CD14-positive monocyte (primary cell): ENCODE results near the gene SYTL5. TPM values are rescaled to one million over a fixed set of nuclear protein-coding genes. Genes with fewer than 3 reads are reported as not detected.
A peak's percentile ranks its signal among the peaks of the same experiment; 100 is the strongest.

ENCODE experiments used
- DNase-seq, 3 donors: peaks; one replicate each; pipeline ENCODE4 v3.0.0-alpha.2; 2011 to 2022
- H2AFZ ChIP-seq: 2 replicates; pipeline ENCODE4 v1.6.0; 2012; ENCODE audit warnings: mild to moderate bottlenecking, low read depth, low read length, inconsistent platforms; ENCODE audit not compliant: insufficient read depth, poor library complexity, severe bottlenecking
- H3K27ac ChIP-seq, 2 donors: 1 replicate in 1 of 2; 2 replicates in 1 of 2; pipeline ENCODE4 v1.5.1; 2012 to 2013; ENCODE audit warnings: low read length in 2 of 2, control low read depth in 1 of 2, inconsistent platforms in 1 of 2, low read depth in 1 of 2, mild to moderate bottlenecking in 1 of 2
- H3K27me3 ChIP-seq, 2 donors: one replicate each; pipeline versions ENCODE4 v1.6.0 to v1.6.1; 2011 to 2013; ENCODE audit warnings: low read length in 2 of 2; ENCODE audit not compliant: control insufficient read depth in 2 of 2, insufficient read depth in 2 of 2
- H3K36me3 ChIP-seq, 2 donors: replicated peaks in 1 of 2; 1 replicate in 1 of 2; 2 replicates in 1 of 2; pipeline versions ENCODE4 v1.5.1 to v1.6.1; 2012 to 2013; ENCODE audit warnings: low read length in 2 of 2, control low read depth in 1 of 2, inconsistent platforms in 1 of 2, mild to moderate bottlenecking in 1 of 2; ENCODE audit not compliant: insufficient read depth in 2 of 2, control insufficient read depth in 1 of 2
- H3K4me1 ChIP-seq, 2 donors: 1 replicate in 1 of 2; 2 replicates in 1 of 2; pipeline versions ENCODE4 v1.5.1 to v1.6.1; 2012 to 2013; ENCODE audit warnings: low read length in 2 of 2, control low read depth in 1 of 2, inconsistent platforms in 1 of 2, mild to moderate bottlenecking in 1 of 2, moderate library complexity in 1 of 2; ENCODE audit not compliant: insufficient read depth in 2 of 2, control insufficient read depth in 1 of 2
- H3K4me2 ChIP-seq: replicated peaks from 2 replicates; pipeline ENCODE3; 2012; ENCODE audit warnings: low read length, moderate library complexity, mild to moderate bottlenecking; ENCODE audit not compliant: poor library complexity, severe bottlenecking; ENCODE audit errors: extremely low read depth
- H3K4me3 ChIP-seq, 3 experiments: fragments of 200-600 bp in 1 of 3; sonication (generic) in 1 of 3; replicated peaks in 1 of 3; 1 replicate in 2 of 3; 2 replicates in 1 of 3; pipeline ENCODE4 v1.5.1; 2011 to 2013; ENCODE audit warnings: low read length in 3 of 3, mild to moderate bottlenecking in 3 of 3, control low read depth in 2 of 3, low read depth in 2 of 3, inconsistent platforms in 1 of 3, moderate library complexity in 1 of 3
- H3K79me2 ChIP-seq: 2 replicates; pipeline ENCODE4 v1.6.0; 2012; ENCODE audit warnings: mild to moderate bottlenecking, control low read depth, inconsistent platforms, low read length, moderate library complexity; ENCODE audit not compliant: insufficient read depth
- H3K9ac ChIP-seq: 2 replicates; pipeline ENCODE4 v1.6.0; 2017; ENCODE audit warnings: low read length, mild to moderate bottlenecking; ENCODE audit not compliant: insufficient read depth, poor library complexity, severe bottlenecking
- H3K9me3 ChIP-seq, 2 donors: replicated peaks in 1 of 2; 1 replicate in 1 of 2; 2 replicates in 1 of 2; pipeline versions ENCODE4 v1.5.1 to v1.6.1; 2012 to 2013; ENCODE audit warnings: low read length in 2 of 2, control low read depth in 1 of 2; ENCODE audit not compliant: control insufficient read depth in 1 of 2, insufficient read depth in 1 of 2
- H4K20me1 ChIP-seq: 2 replicates; pipeline ENCODE4 v1.6.0; 2012; ENCODE audit warnings: mild to moderate bottlenecking, low read length, control low read depth, moderate library complexity; ENCODE audit not compliant: insufficient read depth
- H3K27ac Mint-ChIP-seq, 7 donors: one replicate each; pipeline ENCODE4 v1.8.0; 2020; ENCODE audit warnings: mild to moderate bottlenecking in 7 of 7, mixed read lengths in 7 of 7, moderate library complexity in 6 of 7, inconsistent platforms in 2 of 7
- H3K27me3 Mint-ChIP-seq, 3 donors: one replicate each; pipeline ENCODE4 v1.8.0; 2021 to 2022; ENCODE audit warnings: low read depth in 3 of 3, mild to moderate bottlenecking in 3 of 3, mixed read lengths in 3 of 3, moderate library complexity in 3 of 3, inconsistent platforms in 1 of 3
- H3K36me3 Mint-ChIP-seq, 2 donors: one replicate each; pipeline ENCODE4 v1.8.0; 2020; ENCODE audit warnings: mixed read lengths in 2 of 2, inconsistent platforms in 1 of 2, mild to moderate bottlenecking in 1 of 2
- H3K4me1 Mint-ChIP-seq: one replicate; pipeline ENCODE4 v1.8.0; 2020; ENCODE audit warnings: mild to moderate bottlenecking, mixed read lengths
- H3K4me3 Mint-ChIP-seq, 2 donors: one replicate each; pipeline ENCODE4 v1.8.0; 2020; ENCODE audit warnings: mild to moderate bottlenecking in 2 of 2, mixed read lengths in 2 of 2, moderate library complexity in 1 of 2
- H3K9me3 Mint-ChIP-seq, 7 donors: one replicate each; pipeline ENCODE4 v1.8.0; 2020 to 2022; ENCODE audit warnings: mixed read lengths in 7 of 7, mild to moderate bottlenecking in 6 of 7, moderate library complexity in 6 of 7, inconsistent platforms in 2 of 7
- CTCF ChIP-seq: fragments of 200-600 bp; IDR thresholded peaks from one replicate; pipeline ENCODE4 v1.8.0; 2022; ENCODE audit warnings: antibody characterized with exemption, mild to moderate bottlenecking
- WGBS: methylation state at CpG from one replicate; pipeline ENCODE4 v1.1.5; 2013; ENCODE audit warnings: missing lambda C conversion rate; ENCODE audit not compliant: insufficient coverage; 5-methylcytosine and 5-hydroxymethylcytosine counted together
- intact Hi-C, 2 donors: fragments of 100-400 bp; cut with micrococcal nuclease; formaldehyde crosslinking; loops; one replicate each; pipeline versions ENCODE4 v1.15.0 to v1.15.1; 2023
- polyA plus RNA-seq, 3 donors: library from polyadenylated mRNA; depleted of rRNA in 1 of 3; unstranded in 2 of 3; stranded (reverse) in 1 of 3; fragments of 300-500 nt in 2 of 3; fragments of >200 nt in 1 of 3; fragmentation: Illumina TruSeq in 2 of 3; gene quantifications; 1 replicate in 2 of 3; 2 replicates in 1 of 3; pipeline ENCODE4 v1.2.3, GENCODE V29; 2012 to 2021

Gene SYTL5
- polyA plus RNA-seq, 3 donors, result not detected

GRCh38 chrX:38170556-38170955 lies 164.2 kb downstream of the SYTL5 start:
- WGBS, result no CpG with 5 or more reads among the region's 1 CpG
- DNase-seq, result no peak
- Mint-ChIP-seq H3K36me3 (no peaks in the 10 kb centered on the region), H3K4me1 (peaks cover 5% of the 10 kb centered on the region), H3K27me3 (peaks cover 0 to 7% (median 0%) of the 10 kb centered on the region in 3 donors), H3K9me3 (no peaks in the 10 kb centered on the region), H3K27ac (no peak overlapping the region), H3K4me3 (no peak overlapping the region)
- no peak for TF ChIP-seq CTCF
- no peak overlapping the region for H3K27ac ChIP-seq
- no peaks in the 10 kb centered on the region for H3K36me3 ChIP-seq
- no peaks in the 10 kb centered on the region for H3K27me3 ChIP-seq
- no peaks in the 10 kb centered on the region for H4K20me1 ChIP-seq
- no peaks in the 10 kb centered on the region for H3K4me1 ChIP-seq
- H2AFZ ChIP-seq, result no peak overlapping the region
- H3K4me2 ChIP-seq, result no peak overlapping the region
- no peaks in the 10 kb centered on the region for H3K9me3 ChIP-seq
- H3K79me2 ChIP-seq, result no peaks in the 10 kb centered on the region
- H3K9ac ChIP-seq, result no peak overlapping the region
- H3K4me3 ChIP-seq, result no peak overlapping the region
- intact Hi-C loops, result no loop called here

- H3K9me3 ChIP-seq, result no peaks in the 10 kb centered on the region
- peak overlapping the region in 1 of 7 donors; percentile 0 for H3K27ac Mint-ChIP-seq
- H2AFZ ChIP-seq, result no peak overlapping the region
- H3K4me2 ChIP-seq, result no peak overlapping the region
- no peaks in the 10 kb centered on the region for H3K36me3 ChIP-seq
- H3K9me3 Mint-ChIP-seq, result no peaks in the 10 kb centered on the region
- no peaks in the 10 kb centered on the region for H3K27me3 ChIP-seq
- DNase-seq, result no peak
- WGBS, result 85% methylated on average over 3 of the region's 3 CpGs
- H3K4me3 Mint-ChIP-seq, result no peak overlapping the region
- no peaks in the 10 kb centered on the region for H3K4me1 ChIP-seq
- intact Hi-C loops, result no loop called here
- no peaks in the 10 kb centered on the region for H3K36me3 Mint-ChIP-seq
- H3K4me3 ChIP-seq, result no peak overlapping the region
- H3K79me2 ChIP-seq, result no peaks in the 10 kb centered on the region
- peaks cover 0 to 7% (median 0%) of the 10 kb centered on the region in 3 donors for H3K27me3 Mint-ChIP-seq
- no peak overlapping the region for H3K27ac ChIP-seq
- peaks cover 5% of the 10 kb centered on the region for H3K4me1 Mint-ChIP-seq
- no peak overlapping the region for H3K9ac ChIP-seq
- TF ChIP-seq CTCF, result no peak
- H4K20me1 ChIP-seq, result no peaks in the 10 kb centered on the region
Measured at GRCh38 chrX:38172596-38172995, 166.2 kb downstream of the SYTL5 start.
